Measurements from ENCODE around the gene VSNL1. TPM values are rescaled to one million over a fixed set of nuclear protein-coding genes. Genes with fewer than 3 reads are reported as not detected.

The VSNL1 gene
- total RNA-seq, 1 experiment from 2014 or later: 0.43 TPM

GRCh38 chr2:17533546-17533945, 7.0 kb upstream of the VSNL1 start:
- no peaks in the 10 kb centered on the region for H3K36me3 Mint-ChIP-seq (ENCODE audit: insufficient read depth, unreplicated experiment)
- POLR2A ChIA-PET: no interaction called here
- no TSS peak for BruUV-seq (replicated peaks)
- H3K9me3 ChIP-seq: no peaks in the 10 kb centered on the region
- H3K4me1 ChIP-seq: peaks cover 4% of the 10 kb centered on the region; the same call in 1 of the 2 replicates
- H3K36me3 ChIP-seq (ENCODE audit: control insufficient read depth, insufficient read depth, low read length): no peaks in the 10 kb centered on the region
- H3K4me3 ChIP-seq (ENCODE audit: low read depth, low read length): no peak overlapping the region
- no peaks in the 10 kb centered on the region; the same call in 1 of the 2 replicates for H3K27me3 ChIP-seq (replicated peaks; ENCODE audit: control insufficient read depth, insufficient read depth, low read length)
- DNase-seq: no peak
- no peak for TF ChIP-seq CTCF (IDR thresholded peaks at IDR 0.05; ENCODE audit: insufficient read depth in 1 of 2, low read depth in 1 of 2, low read length in 1 of 2, severe bottlenecking in 1 of 2, unreplicated experiment in 1 of 2)
- H3K27me3 Mint-ChIP-seq (ENCODE audit: insufficient read depth, unreplicated experiment): peaks cover 25% of the 10 kb centered on the region
- H3K9me3 Mint-ChIP-seq (ENCODE audit: unreplicated experiment): no peaks in the 10 kb centered on the region
- CTCF ChIA-PET: no interaction called here
- intact Hi-C loops (cut with micrococcal nuclease; ENCODE audit: unreplicated experiment): no loop called here
- H3K4me1 Mint-ChIP-seq (ENCODE audit: low read depth, unreplicated experiment): no peaks in the 10 kb centered on the region
- no peak overlapping the region for H3K27ac Mint-ChIP-seq (ENCODE audit: unreplicated experiment)
- no peak overlapping the region for H3K4me3 Mint-ChIP-seq (ENCODE audit: unreplicated experiment)

- Mint-ChIP-seq H3K4me3 (ENCODE audit: unreplicated experiment) (no peak overlapping the region), H3K27me3 (ENCODE audit: insufficient read depth, unreplicated experiment) (peaks cover 32% of the 10 kb centered on the region), H3K9me3 (ENCODE audit: unreplicated experiment) (no peaks in the 10 kb centered on the region), H3K4me1 (ENCODE audit: low read depth, unreplicated experiment) (peaks cover 7% of the 10 kb centered on the region), H3K27ac (ENCODE audit: unreplicated experiment) (no peak overlapping the region), H3K36me3 (ENCODE audit: insufficient read depth, unreplicated experiment) (peaks cover 6% of the 10 kb centered on the region)
- intact Hi-C loops (cut with micrococcal nuclease; ENCODE audit: unreplicated experiment): no loop called here
- H3K9me3 ChIP-seq: no peaks in the 10 kb centered on the region
- H3K4me3 ChIP-seq (ENCODE audit: low read depth, low read length): no peak overlapping the region
- no peaks in the 10 kb centered on the region; the same call in 1 of the 2 replicates for H3K27me3 ChIP-seq (replicated peaks; ENCODE audit: control insufficient read depth, insufficient read depth, low read length)
- peaks cover 11% of the 10 kb centered on the region; the same call in 1 of the 2 replicates for H3K4me1 ChIP-seq
- ChIA-PET POLR2A (no interaction called here), CTCF (no interaction called here)
- no peaks in the 10 kb centered on the region for H3K36me3 ChIP-seq (ENCODE audit: control insufficient read depth, insufficient read depth, low read length)
- no peak for TF ChIP-seq CTCF (IDR thresholded peaks at IDR 0.05; ENCODE audit: insufficient read depth in 1 of 2, low read depth in 1 of 2, low read length in 1 of 2, severe bottlenecking in 1 of 2, unreplicated experiment in 1 of 2)
- DNase-seq: no peak
- no TSS peak for BruUV-seq (replicated peaks)
These were observed 4.1 kb upstream of the VSNL1 start for GRCh38 chr2:17536416-17536815.

GRCh38 chr2:17538022-17538843, 2.3 kb upstream of the VSNL1 start:
- no peak overlapping the region for H3K27ac Mint-ChIP-seq (ENCODE audit: unreplicated experiment)
- DNase-seq: no peak
- H3K4me1 Mint-ChIP-seq (ENCODE audit: low read depth, unreplicated experiment): peaks cover 11% of the 10 kb centered on the region
- peaks cover 6% of the 10 kb centered on the region for H3K36me3 Mint-ChIP-seq (ENCODE audit: insufficient read depth, unreplicated experiment)
- peaks cover 14% of the 10 kb centered on the region; the same call in 1 of the 2 replicates for H3K4me1 ChIP-seq
- peak overlapping the region; percentile 58 for H3K4me3 ChIP-seq (ENCODE audit: low read depth, low read length)
- BruUV-seq (replicated peaks): no TSS peak
- no peak for TF ChIP-seq CTCF (IDR thresholded peaks at IDR 0.05; ENCODE audit: insufficient read depth in 1 of 2, low read depth in 1 of 2, low read length in 1 of 2, severe bottlenecking in 1 of 2, unreplicated experiment in 1 of 2)
- POLR2A ChIA-PET: no interaction called here
- CTCF ChIA-PET: no interaction called here
- H3K36me3 ChIP-seq (ENCODE audit: control insufficient read depth, insufficient read depth, low read length): no peaks in the 10 kb centered on the region
- H3K4me3 Mint-ChIP-seq (ENCODE audit: unreplicated experiment): peak overlapping the region; percentile 71
- no peaks in the 10 kb centered on the region for H3K9me3 ChIP-seq
- intact Hi-C loops (cut with micrococcal nuclease; ENCODE audit: unreplicated experiment): no loop called here
- peaks cover 28% of the 10 kb centered on the region for H3K27me3 Mint-ChIP-seq (ENCODE audit: insufficient read depth, unreplicated experiment)
- no peaks in the 10 kb centered on the region; the same call in 1 of the 2 replicates for H3K27me3 ChIP-seq (replicated peaks; ENCODE audit: control insufficient read depth, insufficient read depth, low read length)
- H3K9me3 Mint-ChIP-seq (ENCODE audit: unreplicated experiment): no peaks in the 10 kb centered on the region
